SKM-1 treated with dmso at 0.1 percent for 144 hours (cell line): Measurements from ENCODE around the gene NAP1L2.
"Not testable (repeated sequence)": the region's sequence is repeated elsewhere in the genome, so short reads cannot be mapped to it uniquely, and the experiment has no call there.

Source experiments
- DNase-seq: peaks from one replicate; lab custom pipeline; 2025; ENCODE audit not compliant: unreplicated experiment; lab: John Stamatoyannopoulos, UW

The NAP1L2 gene, protein sequence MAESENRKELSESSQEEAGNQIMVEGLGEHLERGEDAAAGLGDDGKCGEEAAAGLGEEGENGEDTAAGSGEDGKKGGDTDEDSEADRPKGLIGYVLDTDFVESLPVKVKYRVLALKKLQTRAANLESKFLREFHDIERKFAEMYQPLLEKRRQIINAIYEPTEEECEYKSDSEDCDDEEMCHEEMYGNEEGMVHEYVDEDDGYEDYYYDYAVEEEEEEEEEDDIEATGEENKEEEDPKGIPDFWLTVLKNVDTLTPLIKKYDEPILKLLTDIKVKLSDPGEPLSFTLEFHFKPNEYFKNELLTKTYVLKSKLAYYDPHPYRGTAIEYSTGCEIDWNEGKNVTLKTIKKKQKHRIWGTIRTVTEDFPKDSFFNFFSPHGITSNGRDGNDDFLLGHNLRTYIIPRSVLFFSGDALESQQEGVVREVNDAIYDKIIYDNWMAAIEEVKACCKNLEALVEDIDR

DNA sequence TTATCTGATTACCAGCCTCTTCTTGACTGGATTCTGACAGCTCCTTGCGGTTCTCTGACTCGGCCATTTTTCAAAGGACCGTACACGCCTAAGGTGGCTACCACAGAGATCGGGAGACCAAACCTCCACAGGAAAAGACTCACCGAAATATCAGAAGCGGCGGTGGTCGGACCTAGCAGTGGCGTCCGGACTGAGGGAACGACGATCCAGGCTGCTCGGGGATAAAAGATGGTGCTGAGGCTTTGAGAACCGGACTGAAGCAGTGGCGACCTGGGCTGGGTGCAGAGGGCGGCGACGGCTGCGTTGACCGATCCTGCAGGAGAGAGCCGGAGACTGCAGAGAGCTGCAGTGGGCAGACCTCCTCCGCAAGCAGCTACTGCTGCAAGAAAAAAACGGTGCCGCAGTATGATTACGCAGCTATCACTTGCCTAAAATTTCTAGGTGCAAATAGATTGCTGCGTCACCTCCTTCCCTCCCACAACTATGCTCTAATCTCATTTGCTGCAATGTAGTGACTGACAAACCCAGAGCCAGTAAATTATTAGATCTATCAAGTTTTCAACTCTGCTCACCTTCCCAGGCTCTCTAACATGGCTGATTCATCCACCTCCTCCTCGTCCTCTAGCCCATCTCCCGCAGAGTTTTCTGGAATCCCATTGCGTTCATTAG lies at the start of gene NAP1L2:
Gene NAP1L2, minus strand, starts transcription at position 426 of the 669 bp plus-strand sequence. Its CDS starts 359 bp downstream, at position 67.
- DNase-seq, result peak; percentile 15

DNA sequence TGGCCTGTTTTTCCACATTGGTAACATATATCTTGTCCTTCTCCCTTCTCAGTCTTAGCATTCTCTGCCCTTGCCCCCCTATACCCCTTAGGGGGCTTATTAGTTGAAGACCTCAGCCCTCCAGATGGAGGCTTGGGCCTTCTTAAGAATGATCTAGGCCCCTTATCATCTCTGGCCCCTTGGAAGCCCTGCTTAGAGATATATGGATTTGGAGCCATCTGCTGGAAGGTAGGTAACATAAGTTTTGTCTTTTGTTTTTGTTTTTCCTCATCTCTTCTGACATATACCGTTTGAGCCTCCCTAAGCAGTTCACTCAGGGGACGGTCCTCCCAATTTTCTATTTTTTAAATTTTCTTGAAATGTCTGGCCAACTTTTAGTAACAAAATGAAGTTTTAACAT lies 48.3 kb upstream of the NAP1L2 start:
- no peak for DNase-seq

DNA sequence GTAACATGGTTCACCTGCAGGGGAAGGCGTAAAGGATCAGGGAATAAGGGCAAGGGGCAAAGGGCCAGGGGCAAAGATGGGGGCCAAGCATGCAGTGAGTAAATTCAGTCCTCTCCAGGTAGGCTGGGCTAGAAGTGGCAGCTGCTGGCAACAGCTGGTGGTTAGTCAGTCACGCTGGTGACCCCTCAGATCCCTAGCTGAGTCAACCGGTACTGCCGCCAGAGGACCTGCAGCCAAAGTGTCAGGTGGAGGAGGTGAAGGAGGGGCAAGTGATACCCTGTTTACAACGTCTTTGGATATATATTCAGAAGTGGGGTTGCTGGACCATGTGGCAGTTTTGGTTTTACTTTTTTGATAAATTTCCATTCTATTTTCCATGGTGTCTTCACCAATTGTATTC lies 24.6 kb upstream of the NAP1L2 start:
- DNase-seq, result no peak

DNA sequence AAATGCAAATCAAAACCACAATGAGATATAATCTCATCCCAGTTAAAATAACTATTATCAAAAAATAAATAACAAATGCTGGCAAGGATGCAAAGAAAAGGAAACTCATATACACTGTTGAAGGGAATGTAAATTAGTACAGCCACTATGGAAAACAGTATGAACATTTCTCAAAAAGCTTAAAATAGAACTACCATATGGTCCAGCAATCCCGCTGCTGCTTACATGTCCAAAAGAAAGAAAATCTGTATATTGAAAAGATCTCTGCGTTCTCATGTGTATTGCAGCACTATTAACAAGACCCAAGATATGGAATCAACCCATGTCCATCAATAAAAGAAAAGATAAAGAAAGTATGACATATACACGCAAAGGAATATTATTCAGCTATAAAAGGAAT lies 3.0 kb upstream of the NAP1L2 start:
- DNase-seq, result no peak

DNA sequence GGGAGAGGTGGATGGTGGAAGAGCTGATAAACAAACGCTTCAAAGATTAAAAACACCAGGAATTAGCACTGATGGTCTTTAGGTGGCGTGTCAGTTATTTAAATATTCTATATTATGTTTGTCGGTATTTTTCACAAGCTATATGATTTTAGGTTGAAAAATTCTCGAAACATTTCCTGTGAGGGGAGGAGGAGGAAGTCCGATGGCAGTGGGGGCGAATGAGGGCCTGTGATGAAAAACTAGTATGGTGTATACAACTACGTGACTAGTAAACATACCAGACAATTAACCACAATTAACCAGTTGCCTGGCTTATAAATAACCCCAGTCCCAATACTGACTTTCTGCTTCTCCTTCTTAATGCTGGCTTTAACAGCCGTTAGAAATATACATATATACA lies 595 bp upstream of the NAP1L2 start:
- no peak for DNase-seq

DNA sequence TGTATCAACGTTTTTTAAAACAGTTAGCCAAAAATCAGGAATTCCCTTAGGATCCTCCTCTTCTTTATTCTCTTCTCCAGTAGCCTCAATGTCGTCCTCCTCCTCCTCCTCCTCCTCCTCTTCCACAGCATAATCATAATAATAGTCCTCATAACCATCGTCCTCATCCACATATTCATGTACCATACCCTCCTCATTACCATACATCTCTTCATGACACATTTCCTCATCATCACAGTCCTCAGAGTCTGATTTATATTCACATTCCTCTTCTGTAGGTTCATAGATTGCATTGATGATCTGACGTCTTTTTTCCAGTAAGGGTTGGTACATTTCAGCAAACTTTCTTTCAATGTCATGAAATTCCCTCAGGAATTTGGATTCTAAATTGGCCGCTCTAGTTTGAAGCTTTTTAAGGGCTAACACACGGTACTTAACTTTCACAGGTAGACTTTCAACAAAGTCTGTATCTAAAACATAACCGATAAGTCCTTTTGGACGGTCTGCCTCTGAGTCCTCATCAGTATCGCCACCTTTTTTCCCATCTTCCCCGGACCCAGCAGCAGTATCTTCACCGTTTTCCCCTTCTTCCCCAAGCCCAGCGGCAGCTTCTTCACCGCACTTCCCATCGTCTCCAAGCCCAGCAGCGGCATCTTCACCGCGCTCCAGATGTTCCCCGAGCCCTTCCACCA lies 771 bp downstream of the NAP1L2 start:
- DNase-seq, result no peak

DNA sequence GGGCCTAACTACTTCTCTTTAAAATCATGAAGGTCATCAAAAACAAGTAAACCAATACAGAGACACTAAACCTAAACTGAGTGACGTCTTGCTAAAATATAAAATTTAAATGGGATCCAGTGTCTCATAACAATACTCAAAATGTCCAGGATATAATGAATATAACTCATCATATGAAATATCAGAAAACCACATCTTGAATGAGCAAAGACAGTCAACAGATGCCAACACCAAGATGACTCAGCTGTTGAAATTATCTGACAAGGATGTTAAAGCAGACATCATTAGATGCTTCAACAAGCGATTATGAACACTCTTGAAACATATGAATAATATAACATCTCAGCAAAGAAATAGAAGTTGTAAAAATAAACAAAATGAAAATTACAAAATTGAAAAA lies 8.3 kb downstream of the NAP1L2 start:
- no peak for DNase-seq

DNA sequence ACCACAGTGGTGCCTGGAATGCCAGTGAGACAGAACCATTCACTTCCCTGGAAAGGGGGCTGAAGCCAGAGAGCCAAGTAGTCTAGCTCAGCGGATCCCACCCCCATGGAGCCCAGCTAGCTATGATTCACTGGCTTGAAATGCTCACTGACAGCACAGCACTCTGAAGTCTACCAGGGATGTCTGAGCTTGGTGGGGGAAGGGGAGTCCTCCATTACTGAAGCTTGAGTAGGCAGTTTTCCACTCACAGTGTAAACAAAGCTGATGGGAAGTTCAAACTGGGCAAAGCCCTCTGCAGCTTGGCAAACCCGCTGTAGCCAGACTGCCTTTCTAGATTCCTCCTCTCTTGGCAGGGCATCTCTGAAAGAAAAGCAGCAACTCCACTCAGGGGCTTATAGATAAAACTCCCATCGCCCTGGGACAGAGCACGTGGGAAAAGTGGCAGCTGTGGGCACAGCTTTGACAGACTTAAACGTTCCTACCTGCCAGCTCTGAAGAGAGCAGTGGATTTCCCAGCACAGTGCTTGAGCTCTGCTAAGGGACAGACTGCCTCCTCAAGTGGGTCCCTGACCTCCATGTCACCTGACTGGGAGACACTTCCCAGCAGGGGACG lies 32.0 kb downstream of the NAP1L2 start:
- no peak for DNase-seq

DNA sequence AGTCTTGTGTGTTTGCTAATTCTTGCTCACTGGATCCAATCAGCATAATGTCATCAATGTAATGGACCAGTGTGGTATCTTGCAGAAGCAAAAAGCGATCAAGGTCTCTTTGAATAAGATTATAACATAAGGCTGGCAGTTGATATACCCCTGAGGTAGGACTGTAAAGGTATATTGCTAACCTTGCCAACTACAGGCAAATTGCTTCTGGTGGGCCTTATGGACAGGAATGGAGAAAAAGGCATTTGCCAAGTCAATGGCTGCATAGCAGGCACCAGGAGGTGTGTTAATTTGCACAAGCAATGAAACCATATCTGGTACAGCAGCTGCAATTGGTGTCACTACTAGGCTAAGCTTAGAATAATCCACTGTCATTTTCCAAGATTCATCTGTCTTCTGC lies 45.7 kb downstream of the NAP1L2 start:
- not testable (repeated sequence) for DNase-seq
